Neural cell (in vitro differentiated cells): ENCODE measurements around the gene FAF2.

ENCODE experiments used
- CTCF ChIP-seq: fragments of 450-650 bp; IDR thresholded peaks from 2 replicates; pipeline ENCODE4 v1.5.1; 2014; ENCODE audit warnings: antibody characterized with exemption, mild to moderate bottlenecking, moderate library complexity; ENCODE audit not compliant: poor library complexity, severe bottlenecking
- EZH2 ChIP-seq: fragments of 200-600, 300-800 bp; shearing (Covaris generic), sonication (generic); IDR thresholded peaks from 2 replicates; pipeline ENCODE4 v1.6.1; 2014; ENCODE audit warnings: antibody characterized with exemption, low read length, borderline replicate concordance, mild to moderate bottlenecking; ENCODE audit not compliant: insufficient read depth, poor library complexity, severe bottlenecking
- POLR2AphosphoS5 ChIP-seq: IDR thresholded peaks from 2 replicates; pipeline ENCODE4 v1.6.1; 2012
- RAD21 ChIP-seq: fragments of 450-650 bp; conservative IDR thresholded peaks from 2 replicates; pipeline ENCODE4 v1.6.1; 2014; ENCODE audit warnings: antibody characterized with exemption, mild to moderate bottlenecking, moderate library complexity
- SMC3 ChIP-seq: fragments of 450-650 bp; conservative IDR thresholded peaks from 2 replicates; pipeline ENCODE4 v1.6.1; 2014; ENCODE audit warnings: antibody characterized with exemption, mild to moderate bottlenecking, moderate library complexity; ENCODE audit not compliant: poor library complexity
- TF ChIP-seq, protein P1 (sequence below): IDR thresholded peaks from 2 replicates; pipeline ENCODE4 v1.6.1; 2012; ENCODE audit warnings: borderline replicate concordance

DNA sequence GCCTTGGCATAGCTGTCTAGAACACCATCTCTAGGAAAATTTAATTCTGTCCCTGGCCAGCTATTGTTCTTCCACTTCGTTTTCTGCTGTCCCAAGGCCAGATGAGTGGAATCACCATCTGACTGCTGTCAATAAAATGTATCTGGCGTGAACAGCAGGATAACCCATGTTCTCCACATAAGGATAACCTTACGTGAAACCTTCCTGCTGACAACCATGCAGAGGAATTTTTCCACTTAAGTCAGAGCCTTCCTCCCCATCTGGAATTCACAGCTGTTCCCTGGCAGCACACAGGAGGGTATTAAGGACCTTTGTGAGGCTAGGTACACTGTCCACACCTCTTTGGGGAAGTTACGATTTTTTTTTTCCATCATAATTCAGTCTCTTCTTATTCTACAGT is 60.4 kb downstream of the FAF2 start:
- TF ChIP-seq CTCF = no peak
- no peak for TF ChIP-seq POLR2AphosphoS5
- no peak for TF ChIP-seq EZH2
- TF ChIP-seq, protein P1, sequence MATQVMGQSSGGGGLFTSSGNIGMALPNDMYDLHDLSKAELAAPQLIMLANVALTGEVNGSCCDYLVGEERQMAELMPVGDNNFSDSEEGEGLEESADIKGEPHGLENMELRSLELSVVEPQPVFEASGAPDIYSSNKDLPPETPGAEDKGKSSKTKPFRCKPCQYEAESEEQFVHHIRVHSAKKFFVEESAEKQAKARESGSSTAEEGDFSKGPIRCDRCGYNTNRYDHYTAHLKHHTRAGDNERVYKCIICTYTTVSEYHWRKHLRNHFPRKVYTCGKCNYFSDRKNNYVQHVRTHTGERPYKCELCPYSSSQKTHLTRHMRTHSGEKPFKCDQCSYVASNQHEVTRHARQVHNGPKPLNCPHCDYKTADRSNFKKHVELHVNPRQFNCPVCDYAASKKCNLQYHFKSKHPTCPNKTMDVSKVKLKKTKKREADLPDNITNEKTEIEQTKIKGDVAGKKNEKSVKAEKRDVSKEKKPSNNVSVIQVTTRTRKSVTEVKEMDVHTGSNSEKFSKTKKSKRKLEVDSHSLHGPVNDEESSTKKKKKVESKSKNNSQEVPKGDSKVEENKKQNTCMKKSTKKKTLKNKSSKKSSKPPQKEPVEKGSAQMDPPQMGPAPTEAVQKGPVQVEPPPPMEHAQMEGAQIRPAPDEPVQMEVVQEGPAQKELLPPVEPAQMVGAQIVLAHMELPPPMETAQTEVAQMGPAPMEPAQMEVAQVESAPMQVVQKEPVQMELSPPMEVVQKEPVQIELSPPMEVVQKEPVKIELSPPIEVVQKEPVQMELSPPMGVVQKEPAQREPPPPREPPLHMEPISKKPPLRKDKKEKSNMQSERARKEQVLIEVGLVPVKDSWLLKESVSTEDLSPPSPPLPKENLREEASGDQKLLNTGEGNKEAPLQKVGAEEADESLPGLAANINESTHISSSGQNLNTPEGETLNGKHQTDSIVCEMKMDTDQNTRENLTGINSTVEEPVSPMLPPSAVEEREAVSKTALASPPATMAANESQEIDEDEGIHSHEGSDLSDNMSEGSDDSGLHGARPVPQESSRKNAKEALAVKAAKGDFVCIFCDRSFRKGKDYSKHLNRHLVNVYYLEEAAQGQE = no peak
- TF ChIP-seq SMC3 = no peak
- no peak for TF ChIP-seq RAD21
